Measurements from ENCODE around the gene APOL1.

The APOL1 gene

DNA sequence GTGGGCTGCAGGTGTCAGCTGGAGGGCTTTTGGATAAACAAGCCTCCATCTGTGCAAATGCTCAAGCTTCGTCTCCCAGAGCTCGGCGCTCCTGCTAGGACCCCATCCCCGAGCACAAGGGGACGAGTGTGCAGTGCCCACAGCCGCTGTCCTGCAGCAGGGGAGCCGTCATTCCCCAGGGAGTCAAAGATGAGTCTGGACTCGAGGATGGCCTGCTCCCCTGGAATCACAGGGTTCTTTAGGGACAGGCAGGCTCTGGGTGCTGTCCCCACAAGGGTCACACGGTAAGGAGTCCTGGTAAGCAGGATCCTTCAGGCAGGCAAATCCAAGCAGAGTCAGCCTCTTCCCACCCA lies 50.2 kb downstream of the APOL1 start:
- no peak for TF ChIP-seq ZFX (IDR thresholded peaks at IDR 0.05)
- TF ChIP-seq, protein P1, sequence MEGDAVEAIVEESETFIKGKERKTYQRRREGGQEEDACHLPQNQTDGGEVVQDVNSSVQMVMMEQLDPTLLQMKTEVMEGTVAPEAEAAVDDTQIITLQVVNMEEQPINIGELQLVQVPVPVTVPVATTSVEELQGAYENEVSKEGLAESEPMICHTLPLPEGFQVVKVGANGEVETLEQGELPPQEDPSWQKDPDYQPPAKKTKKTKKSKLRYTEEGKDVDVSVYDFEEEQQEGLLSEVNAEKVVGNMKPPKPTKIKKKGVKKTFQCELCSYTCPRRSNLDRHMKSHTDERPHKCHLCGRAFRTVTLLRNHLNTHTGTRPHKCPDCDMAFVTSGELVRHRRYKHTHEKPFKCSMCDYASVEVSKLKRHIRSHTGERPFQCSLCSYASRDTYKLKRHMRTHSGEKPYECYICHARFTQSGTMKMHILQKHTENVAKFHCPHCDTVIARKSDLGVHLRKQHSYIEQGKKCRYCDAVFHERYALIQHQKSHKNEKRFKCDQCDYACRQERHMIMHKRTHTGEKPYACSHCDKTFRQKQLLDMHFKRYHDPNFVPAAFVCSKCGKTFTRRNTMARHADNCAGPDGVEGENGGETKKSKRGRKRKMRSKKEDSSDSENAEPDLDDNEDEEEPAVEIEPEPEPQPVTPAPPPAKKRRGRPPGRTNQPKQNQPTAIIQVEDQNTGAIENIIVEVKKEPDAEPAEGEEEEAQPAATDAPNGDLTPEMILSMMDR (conservative IDR thresholded peaks at IDR 0.05), result no peak
- no peak overlapping the region for H3K27ac ChIP-seq

DNA sequence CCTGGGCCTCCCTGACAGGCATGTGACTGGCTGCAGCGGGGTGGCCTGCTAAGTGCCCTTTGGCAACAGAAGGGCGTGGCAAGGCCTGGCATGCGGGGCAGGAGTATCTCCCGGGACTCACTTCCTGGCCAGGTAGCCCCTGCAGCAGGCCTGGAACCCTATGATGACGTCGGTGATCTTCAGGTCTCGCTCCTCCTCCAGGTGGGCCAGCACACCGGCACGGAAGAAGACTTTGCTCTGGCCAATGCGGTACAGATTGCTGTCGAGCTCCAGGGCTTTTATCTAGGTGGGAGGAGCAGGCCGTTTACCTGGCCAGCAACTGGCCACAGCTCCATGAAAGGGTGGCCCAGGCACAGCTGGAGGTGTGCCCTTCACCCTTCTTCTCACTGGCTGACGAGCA lies 50.9 kb downstream of the APOL1 start:
- no peak overlapping the region for H3K27ac ChIP-seq
- TF ChIP-seq, protein P1 (conservative IDR thresholded peaks at IDR 0.05), result no peak
- no peak for TF ChIP-seq ZFX (IDR thresholded peaks at IDR 0.05)

DNA sequence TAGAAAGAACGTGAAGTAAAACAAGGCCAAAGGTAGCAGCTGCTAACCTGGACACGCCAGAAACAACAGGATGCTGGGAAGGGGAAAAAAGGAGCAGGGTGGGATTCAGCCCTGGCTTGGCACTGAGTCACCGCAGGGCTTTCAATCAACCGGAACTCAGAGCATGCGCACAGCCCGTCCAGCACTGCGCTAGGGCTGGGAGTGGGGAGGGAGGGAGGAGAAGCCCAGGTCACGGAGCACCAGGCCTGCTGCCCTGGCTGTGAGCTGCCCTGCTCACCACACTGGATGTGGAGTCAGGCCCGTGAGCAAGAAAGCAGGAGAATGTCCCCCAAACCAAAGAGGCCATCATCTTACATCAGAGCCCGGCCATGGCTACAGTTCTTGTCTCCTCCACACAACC lies 51.5 kb downstream of the APOL1 start:
- no peak overlapping the region for H3K27ac ChIP-seq

DNA sequence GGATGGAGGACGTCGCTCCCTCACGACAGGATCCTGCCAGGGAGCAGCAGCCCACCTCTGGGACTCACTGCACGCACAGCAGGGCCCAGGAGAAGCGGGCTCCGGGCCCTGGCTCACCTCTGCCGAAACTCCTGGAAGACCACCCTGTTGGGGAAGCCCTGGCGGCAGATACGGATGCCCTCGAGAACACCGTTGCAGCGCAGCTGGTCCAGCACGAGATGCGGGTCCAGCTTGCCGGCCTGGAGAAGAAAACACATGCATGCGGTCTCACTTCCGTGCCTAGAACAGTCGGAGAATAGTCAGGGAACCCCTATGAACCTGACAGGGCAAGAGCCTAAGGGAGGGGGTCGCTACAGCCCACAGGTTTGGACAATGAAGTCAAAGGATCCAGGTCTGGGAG lies 52.9 kb downstream of the APOL1 start:
- H3K27ac ChIP-seq, result no peak overlapping the region
- TF ChIP-seq, protein P1 (conservative IDR thresholded peaks at IDR 0.05), result no peak
- TF ChIP-seq ZFX (IDR thresholded peaks at IDR 0.05), result no peak

More for the DNA sequence above, 51.5 kb downstream of the APOL1 start:
- TF ChIP-seq ZFX (IDR thresholded peaks at IDR 0.05), result no peak

DNA sequence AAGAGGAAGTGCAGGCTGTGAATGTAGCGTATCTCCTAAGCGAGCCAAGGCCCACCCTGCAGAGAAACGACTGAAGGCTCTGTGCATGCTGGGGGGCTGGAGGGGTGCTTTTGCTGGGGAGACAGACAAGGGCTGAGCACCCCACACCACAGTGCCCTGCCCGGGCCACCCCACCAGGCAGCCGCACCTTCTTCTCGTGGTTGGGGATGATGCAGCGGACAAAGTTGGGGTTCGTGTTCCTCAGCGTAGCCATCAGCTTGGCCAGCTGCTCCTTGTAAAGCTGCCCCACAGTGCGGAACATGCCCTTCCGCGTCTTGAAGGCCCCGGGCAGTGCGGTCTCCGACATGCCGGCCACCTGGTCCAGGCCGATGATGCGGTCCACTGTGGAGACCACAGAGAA lies 53.3 kb downstream of the APOL1 start:
- TF ChIP-seq ZFX (IDR thresholded peaks at IDR 0.05), result no peak
- TF ChIP-seq, protein P1 (conservative IDR thresholded peaks at IDR 0.05), result no peak
- H3K27ac ChIP-seq, result no peak overlapping the region

DNA sequence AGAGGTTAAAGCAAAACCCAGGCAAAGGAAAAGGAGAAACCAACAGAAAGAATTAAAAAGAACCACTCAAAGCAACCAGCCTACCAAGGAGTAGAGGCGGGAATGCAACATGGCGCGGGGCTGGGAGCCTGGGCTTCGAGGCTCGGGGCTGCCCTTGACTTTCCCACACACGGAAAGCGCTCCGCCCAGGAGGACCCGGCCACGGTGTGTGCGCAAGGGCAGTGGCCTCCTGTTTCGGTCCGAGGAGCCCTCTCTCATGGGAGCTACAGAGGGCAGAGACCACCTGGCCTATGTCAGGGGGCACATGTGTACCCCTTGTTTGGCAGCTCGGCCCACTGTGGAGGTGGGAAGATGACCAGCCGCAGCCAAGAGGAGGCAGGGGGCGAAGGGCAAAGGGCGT lies 55.9 kb downstream of the APOL1 start:
- TF ChIP-seq, protein P1 (conservative IDR thresholded peaks at IDR 0.05), result no peak
- no peak for TF ChIP-seq ZFX (IDR thresholded peaks at IDR 0.05)
- no peak overlapping the region for H3K27ac ChIP-seq

DNA sequence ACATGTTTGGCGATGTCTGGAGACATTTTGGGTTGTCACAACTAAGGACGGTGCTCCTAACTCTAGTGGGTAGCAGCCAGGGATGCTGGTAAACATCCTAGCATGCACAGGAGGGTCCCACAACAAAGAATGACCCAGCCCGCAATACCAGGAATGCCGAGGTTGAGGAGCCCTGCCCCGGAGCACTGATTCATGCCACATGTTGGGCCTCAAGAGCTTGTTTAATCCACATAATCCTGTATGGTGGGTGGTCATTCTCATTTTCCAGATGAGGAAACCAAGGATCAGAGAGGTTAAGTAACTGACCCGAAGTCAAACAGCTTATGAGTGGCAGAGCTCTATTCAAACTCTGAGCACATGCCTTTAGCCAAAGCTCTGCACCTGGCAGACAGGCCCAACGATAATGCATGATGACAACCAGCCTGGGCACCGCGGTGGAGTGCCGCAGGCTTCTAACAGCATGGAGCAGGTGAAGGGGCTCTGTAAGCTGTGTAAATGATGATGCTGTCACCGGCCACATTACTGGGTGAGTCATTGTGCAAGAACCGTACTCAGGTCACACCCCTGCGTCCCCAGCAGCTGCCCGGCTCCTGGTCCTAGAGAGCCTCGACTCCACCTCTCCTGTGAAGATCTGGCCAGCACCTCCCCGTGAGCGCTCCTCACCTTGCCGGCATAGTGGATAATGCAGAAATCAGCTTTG lies 58.6 kb downstream of the APOL1 start:
- TF ChIP-seq, protein P1 (conservative IDR thresholded peaks at IDR 0.05), result no peak
- no peak for TF ChIP-seq ZFX (IDR thresholded peaks at IDR 0.05)
- no peak overlapping the region for H3K27ac ChIP-seq

DNA sequence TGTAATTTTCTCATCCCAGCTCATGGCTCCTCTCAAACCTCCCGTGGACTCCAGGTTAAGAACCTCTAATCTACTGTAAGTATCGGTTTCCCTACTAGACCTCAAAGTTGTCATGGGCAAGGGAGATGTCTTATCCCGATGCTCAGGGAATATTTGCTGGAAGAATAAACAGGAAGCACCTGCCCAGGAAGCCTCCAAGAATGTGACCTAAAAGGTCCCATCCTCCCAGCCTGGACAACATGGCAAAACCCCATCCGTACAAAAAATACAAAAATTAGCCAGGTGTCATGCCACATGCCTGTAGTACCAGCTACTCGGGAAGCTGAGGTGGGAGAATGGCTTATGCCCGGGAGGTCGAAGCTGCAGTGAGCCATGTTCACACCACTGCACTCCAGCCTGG lies 62.4 kb downstream of the APOL1 start:
- no peak overlapping the region for H3K27ac ChIP-seq
- TF ChIP-seq, protein P1 (conservative IDR thresholded peaks at IDR 0.05), result no peak
- no peak for TF ChIP-seq ZFX (IDR thresholded peaks at IDR 0.05)
